GM18502 (cell line): Measurements from ENCODE around the gene DTWD2.
"Not testable (repeated sequence)": the region's sequence is repeated elsewhere in the genome, so short reads cannot be mapped to it uniquely, and the experiment has no call there.

Experiments used
- ATAC-seq: cut with Tn5 transposase; IDR thresholded peaks from one replicate; pipeline ENCODE4 v1.9.1; 2021; ENCODE audit warnings: mild to moderate bottlenecking; ENCODE audit not compliant: unreplicated experiment, poor library complexity

The DTWD2 gene

GRCh38 chr5:118888556-118888955 lies 99.8 kb downstream of the DTWD2 start:
- ATAC-seq = no peak

GRCh38 chr5:118883362-118883761 lies 105.0 kb downstream of the DTWD2 start:
- ATAC-seq = peak; percentile 64

- no peak for ATAC-seq
These were observed 105.7 kb downstream of the DTWD2 start for GRCh38 chr5:118882666-118883065.

GRCh38 chr5:118876852-118877251 lies 111.5 kb downstream of the DTWD2 start:
- not testable (repeated sequence) for ATAC-seq

- ATAC-seq = no peak
These were observed 113.2 kb downstream of the DTWD2 start for GRCh38 chr5:118875131-118875530.

- ATAC-seq = no peak
These were observed 114.9 kb downstream of the DTWD2 start for GRCh38 chr5:118873417-118873816.

- no peak for ATAC-seq
These were observed 125.0 kb downstream of the DTWD2 start for GRCh38 chr5:118863345-118863744.

GRCh38 chr5:118862596-118862995 lies 125.8 kb downstream of the DTWD2 start:
- ATAC-seq = no peak

GRCh38 chr5:118857700-118858099 lies 130.6 kb downstream of the DTWD2 start:
- no peak for ATAC-seq

- ATAC-seq = no peak
These were observed 133.5 kb downstream of the DTWD2 start for GRCh38 chr5:118854819-118855218.

GRCh38 chr5:118851785-118852184 lies 136.6 kb downstream of the DTWD2 start:
- ATAC-seq = not testable (repeated sequence)

GRCh38 chr5:118849507-118849906 lies 138.8 kb downstream of the DTWD2 start:
- ATAC-seq = not testable (repeated sequence)

- ATAC-seq = no peak
These were observed 144.0 kb downstream of the DTWD2 start for GRCh38 chr5:118844351-118844750.

- no peak for ATAC-seq
These were observed 153.6 kb downstream of the DTWD2 start for GRCh38 chr5:118834710-118835109.

GRCh38 chr5:118832974-118833373 lies 155.4 kb downstream of the DTWD2 start:
- ATAC-seq = peak; percentile 50

- ATAC-seq = no peak
These were observed 163.1 kb downstream of the DTWD2 start for GRCh38 chr5:118825226-118825625.

GRCh38 chr5:118818604-118819003 lies 169.7 kb downstream of the DTWD2 start:
- peak; percentile 87 for ATAC-seq

- no peak for ATAC-seq
These were observed 179.9 kb downstream of the DTWD2 start for GRCh38 chr5:118808441-118808840.

- no peak for ATAC-seq
These were observed 181.8 kb downstream of the DTWD2 start for GRCh38 chr5:118806571-118806970.

- no peak for ATAC-seq
These were observed 186.0 kb downstream of the DTWD2 start for GRCh38 chr5:118802335-118802734.

GRCh38 chr5:118796081-118796480 lies 192.3 kb downstream of the DTWD2 start:
- no peak for ATAC-seq

GRCh38 chr5:118794281-118794680 lies 194.1 kb downstream of the DTWD2 start:
- ATAC-seq = no peak

GRCh38 chr5:118793652-118794051 lies 194.7 kb downstream of the DTWD2 start:
- ATAC-seq = no peak
